BLaER1 treated with 17β-estradiol and CSF1 and Interleukin-3, amounts not matched to agents 10 nM and 100 nM (cell line): ENCODE data around the gene CDH23.

Experiments used
- H3K27ac ChIP-seq, 11 experiments: shearing (Covaris generic); formaldehyde crosslinking; 2 replicates each; pipeline ENCODE4 v1.8.1; 2022
- H3K27me3 ChIP-seq, 11 experiments: shearing (Covaris generic); formaldehyde crosslinking; 2 replicates each; pipeline ENCODE4 v1.8.1; 2022
- H3K36me3 ChIP-seq, 11 experiments: shearing (Covaris generic); formaldehyde crosslinking; 2 replicates each; pipeline ENCODE4 v1.8.1; 2022
- H3K4me1 ChIP-seq, 10 experiments: shearing (Covaris generic); formaldehyde crosslinking; 2 replicates each; pipeline ENCODE4 v1.8.1; 2022
- H3K4me2 ChIP-seq, 11 experiments: shearing (Covaris generic); formaldehyde crosslinking; 2 replicates each; pipeline ENCODE4 v1.8.1; 2022
- H3K4me3 ChIP-seq, 10 experiments: shearing (Covaris generic); formaldehyde crosslinking; 2 replicates each; pipeline ENCODE4 v1.8.1; 2022
- H3K9ac ChIP-seq, 11 experiments: shearing (Covaris generic); formaldehyde crosslinking; 2 replicates each; pipeline ENCODE4 v1.8.1; 2022
- H3K9me3 ChIP-seq, 11 experiments: shearing (Covaris generic); formaldehyde crosslinking; replicated peaks in 1 of 11; 2 replicates each; pipeline ENCODE4 v1.8.1; 2022
- H4K20me1 ChIP-seq, 11 experiments: shearing (Covaris generic); formaldehyde crosslinking; 2 replicates each; pipeline ENCODE4 v1.8.1; 2022
- Cebpa-rat ChIP-seq, 11 experiments: shearing (Covaris generic); IDR thresholded peaks; 2 replicates each; pipeline ENCODE4 v1.8.1; 2022

CDH23 gene

GRCh38 chr10:71618176-71618575, 221.5 kb downstream of the CDH23 start:
- H3K4me1 ChIP-seq = peaks cover 26 to 37% (median 29%) of the 10 kb centered on the region in 10 experiments
- no peak overlapping the region for H3K4me2 ChIP-seq
- H4K20me1 ChIP-seq = no peaks in the 10 kb centered on the region; a peak in 1 of 22 replicates
- no peaks in the 10 kb centered on the region for H3K27me3 ChIP-seq
- H3K27ac ChIP-seq = no peak overlapping the region
- no peak for TF ChIP-seq Cebpa-rat (IDR thresholded peaks at IDR 0.05)
- H3K9ac ChIP-seq = no peak overlapping the region
- no peak overlapping the region for H3K4me3 ChIP-seq
- H3K36me3 ChIP-seq = no peaks in the 10 kb centered on the region
- H3K9me3 ChIP-seq = 0 out of 22 replicates have a peak, but pooled peaks cover 0 to 4% (median 0%) of the 10 kb centered on the region in 11 experiments

GRCh38 chr10:71618598-71618997, 221.9 kb downstream of the CDH23 start:
- H3K36me3 ChIP-seq = no peaks in the 10 kb centered on the region
- H4K20me1 ChIP-seq = no peaks in the 10 kb centered on the region; a peak in 1 of 22 replicates
- H3K9me3 ChIP-seq = 0 out of 22 replicates have a peak, but pooled peaks cover 0 to 4% (median 0%) of the 10 kb centered on the region in 11 experiments
- no peak overlapping the region for H3K4me2 ChIP-seq
- H3K4me3 ChIP-seq = no peak overlapping the region
- no peak overlapping the region for H3K27ac ChIP-seq
- H3K9ac ChIP-seq = no peak overlapping the region
- TF ChIP-seq Cebpa-rat (IDR thresholded peaks at IDR 0.05) = no peak
- peaks cover 27 to 37% (median 31%) of the 10 kb centered on the region in 10 experiments for H3K4me1 ChIP-seq
- H3K27me3 ChIP-seq = no peaks in the 10 kb centered on the region

- Histone ChIP-seq H4K20me1 (no peaks in the 10 kb centered on the region; a peak in 1 of 22 replicates), H3K36me3 (no peaks in the 10 kb centered on the region), H3K27ac (no peak overlapping the region), H3K4me3 (no peak overlapping the region), H3K4me2 (peak overlapping the region in 3 of 11 experiments; percentile 45 to 65 (median 53); a peak in 3 of 22 replicates), H3K9ac (no peak overlapping the region), H3K27me3 (no peaks in the 10 kb centered on the region), H3K4me1 (peaks cover 24 to 51% (median 39%) of the 10 kb centered on the region in 10 experiments), H3K9me3 (0 out of 22 replicates have a peak, but pooled peaks cover 0 to 4% (median 0%) of the 10 kb centered on the region in 11 experiments)
- no peak for TF ChIP-seq Cebpa-rat (IDR thresholded peaks at IDR 0.05)
Measured at GRCh38 chr10:71620642-71621041, 223.9 kb downstream of the CDH23 start.

GRCh38 chr10:71621231-71622153, 224.8 kb downstream of the CDH23 start:
- H3K4me3 ChIP-seq = no peak overlapping the region
- H4K20me1 ChIP-seq = no peaks in the 10 kb centered on the region; a peak in 1 of 22 replicates
- H3K36me3 ChIP-seq = no peaks in the 10 kb centered on the region
- H3K9ac ChIP-seq = peak overlapping the region in 4 of 11 experiments; percentile 3 to 27 (median 16); a peak in 3 of 22 replicates
- 0 out of 22 replicates have a peak, but pooled peaks cover 0 to 4% (median 0%) of the 10 kb centered on the region in 11 experiments for H3K9me3 ChIP-seq
- no peak for TF ChIP-seq Cebpa-rat (IDR thresholded peaks at IDR 0.05)
- H3K27me3 ChIP-seq = no peaks in the 10 kb centered on the region
- peak overlapping the region; percentile 44 to 74 (median 52) for H3K4me2 ChIP-seq
- H3K27ac ChIP-seq = no peak overlapping the region
- H3K4me1 ChIP-seq = peaks cover 24 to 59% (median 39%) of the 10 kb centered on the region in 10 experiments

- H3K9ac ChIP-seq = no peak overlapping the region; a peak in 1 of 22 replicates
Measured at GRCh38 chr10:71622154-71622526, 225.4 kb downstream of the CDH23 start.

GRCh38 chr10:71622616-71623015, 225.9 kb downstream of the CDH23 start:
- no peak for TF ChIP-seq Cebpa-rat (IDR thresholded peaks at IDR 0.05)
- Histone ChIP-seq H3K36me3 (no peaks in the 10 kb centered on the region), H3K4me3 (no peak overlapping the region), H3K27me3 (no peaks in the 10 kb centered on the region), H3K9me3 (no peaks in the 10 kb centered on the region), H3K4me1 (peaks cover 30 to 70% (median 48%) of the 10 kb centered on the region in 10 experiments), H3K4me2 (peak overlapping the region in 10 of 11 experiments; percentile 22 to 74 (median 55); a peak in 18 of 22 replicates), H3K27ac (no peak overlapping the region), H3K9ac (peak overlapping the region in 1 of 11 experiments; percentile 13; a peak in 1 of 22 replicates), H4K20me1 (no peaks in the 10 kb centered on the region; a peak in 1 of 22 replicates)

More at GRCh38 chr10:71622154-71622526, 225.4 kb downstream of the CDH23 start:
- Histone ChIP-seq H3K4me3 (no peak overlapping the region), H3K27ac (no peak overlapping the region), H3K4me1 (peaks cover 25 to 65% (median 43%) of the 10 kb centered on the region in 10 experiments), H4K20me1 (no peaks in the 10 kb centered on the region; a peak in 1 of 22 replicates), H3K9me3 (0 out of 22 replicates have a peak, but pooled peaks cover 0 to 2% (median 0%) of the 10 kb centered on the region in 11 experiments), H3K27me3 (no peaks in the 10 kb centered on the region), H3K36me3 (no peaks in the 10 kb centered on the region), H3K4me2 (peak overlapping the region; percentile 44 to 74 (median 52); a peak in 20 of 22 replicates)
- TF ChIP-seq Cebpa-rat (IDR thresholded peaks at IDR 0.05) = no peak

- Histone ChIP-seq H3K4me1 (peaks cover 31 to 75% (median 54%) of the 10 kb centered on the region in 10 experiments), H3K27ac (no peak overlapping the region), H3K27me3 (no peaks in the 10 kb centered on the region), H4K20me1 (no peaks in the 10 kb centered on the region; a peak in 1 of 22 replicates), H3K36me3 (no peaks in the 10 kb centered on the region), H3K9ac (peak overlapping the region in 5 of 11 experiments; percentile 13 to 50 (median 27); a peak in 4 of 22 replicates), H3K9me3 (no peaks in the 10 kb centered on the region), H3K4me3 (no peak overlapping the region), H3K4me2 (peak overlapping the region; percentile 22 to 74 (median 53))
- no peak for TF ChIP-seq Cebpa-rat (IDR thresholded peaks at IDR 0.05)
Measured at GRCh38 chr10:71623098-71623985, 226.6 kb downstream of the CDH23 start.

GRCh38 chr10:71623986-71624291, 227.2 kb downstream of the CDH23 start:
- Histone ChIP-seq H3K9me3 (no peaks in the 10 kb centered on the region), H3K4me3 (no peak overlapping the region), H3K36me3 (no peaks in the 10 kb centered on the region), H3K4me1 (peaks cover 31 to 78% (median 58%) of the 10 kb centered on the region in 10 experiments), H3K9ac (peak overlapping the region in 1 of 11 experiments; percentile 50; a peak in 1 of 22 replicates), H4K20me1 (no peaks in the 10 kb centered on the region; a peak in 1 of 22 replicates), H3K27me3 (no peaks in the 10 kb centered on the region), H3K27ac (no peak overlapping the region), H3K4me2 (peak overlapping the region in 10 of 11 experiments; percentile 22 to 74 (median 55); a peak in 15 of 22 replicates)
- no peak for TF ChIP-seq Cebpa-rat (IDR thresholded peaks at IDR 0.05)
